HepG2 (cell line): ENCODE measurements around the gene SLC1A5. TPM values are rescaled to one million over a fixed set of nuclear protein-coding genes. Genes with fewer than 3 reads are reported as not detected.

Source experiments
- ATAC-seq: fragments of 200-7000 bp; cut with Tn5 transposase; 3 replicates; pipeline ENCODE4 v1.9.1; 2020; ENCODE audit warnings: mild to moderate bottlenecking, moderate library complexity
- BruUV-seq: library from RNA; stranded (reverse); fragments of 400-500 nt; replicated peaks from 2 replicates; lab custom pipeline; 2021; lab: Mats Ljungman, UMichigan
- CTCF ChIA-PET: fragments of 300-600 bp; formaldehyde crosslinking; extraction: SDS; loops from one replicate; lab custom pipeline; 2021; ENCODE audit warnings: low total read pairs, inconsistent platforms, low intra/inter-chr PET ratio; lab: Yijun Ruan, JAX
- POLR2A ChIA-PET: fragments of 350-600 bp; sonication (Branson Sonifier 250); formaldehyde crosslinking; loops from one replicate; lab custom pipeline; 2020; ENCODE audit warnings: antibody characterized with exemption, inconsistent platforms; lab: Yijun Ruan, JAX
- DNase-seq: peaks from one replicate; pipeline ENCODE4 v3.0.0-alpha.2; 2015; ENCODE audit warnings: low spot score
- FAIRE-seq: peaks from 3 replicates; lab custom pipeline; 2011; peaks lifted over from hg19 to GRCh38; lab: Jason Lieb, UNC
- H2AFZ ChIP-seq: one replicate; pipeline ENCODE4 v1.6.1; 2011; ENCODE audit warnings: low read length, inconsistent platforms
- H3K27ac ChIP-seq: fragments of 300-600 bp; 3 replicates; pipeline ENCODE4 v1.8.0; 2011; ENCODE audit warnings: mixed run types, mild to moderate bottlenecking, mixed read lengths, low read length, inconsistent platforms; ENCODE audit not compliant: insufficient read depth; ENCODE audit errors: extremely low read length
- H3K27me3 ChIP-seq, 2 experiments: fragments of 200-600 bp in 1 of 2; 2 replicates in 1 of 2; 3 replicates in 1 of 2; pipeline versions ENCODE4 v1.6.0 to v1.8.0; 2011; ENCODE audit warnings: low read length in 2 of 2, mild to moderate bottlenecking in 2 of 2, moderate library complexity in 2 of 2, inconsistent platforms in 1 of 2; ENCODE audit not compliant: insufficient read depth in 2 of 2, control insufficient read depth in 1 of 2
- H3K36me3 ChIP-seq, 2 experiments: fragments of 200-600 bp in 1 of 2; replicated peaks in 1 of 2; 2 replicates in 1 of 2; 3 replicates in 1 of 2; pipeline versions ENCODE4 v1.5.1 to v1.8.0; 2011; ENCODE audit warnings: low read length in 2 of 2, inconsistent platforms in 1 of 2; ENCODE audit not compliant: insufficient read depth in 2 of 2, control insufficient read depth in 1 of 2
- H3K4me1 ChIP-seq: 2 replicates; pipeline ENCODE4 v1.5.1; 2012; ENCODE audit warnings: low read length, inconsistent platforms; ENCODE audit not compliant: insufficient read depth
- H3K4me2 ChIP-seq: 2 replicates; pipeline ENCODE4 v1.6.0; 2011; ENCODE audit warnings: low read depth, low read length, inconsistent platforms
- H3K4me3 ChIP-seq, 3 experiments: fragments of 200-600 bp in 1 of 3; sonication (generic), shearing (Covaris generic) in 1 of 3; replicated peaks in 1 of 3; 2 replicates each; pipeline ENCODE4 v1.5.1; 2011 to 2016; ENCODE audit warnings: low read length in 3 of 3, inconsistent platforms in 2 of 3, low read depth in 2 of 3, mild to moderate bottlenecking in 2 of 3, control low read depth in 1 of 3, mixed read lengths in 1 of 3; ENCODE audit not compliant: insufficient read depth in 1 of 3
- H3K79me2 ChIP-seq: one replicate; pipeline ENCODE4 v1.6.1; 2011; ENCODE audit warnings: low read length, inconsistent platforms; ENCODE audit not compliant: insufficient read depth
- H3K9ac ChIP-seq: 2 replicates; pipeline ENCODE4 v1.6.0; 2011; ENCODE audit warnings: mild to moderate bottlenecking, low read depth, low read length, inconsistent platforms; ENCODE audit not compliant: insufficient read depth
- H3K9me3 ChIP-seq: 2 replicates; pipeline ENCODE4 v1.5.1; 2012; ENCODE audit warnings: mild to moderate bottlenecking, low read length
- H4K20me1 ChIP-seq: 2 replicates; pipeline ENCODE4 v1.6.0; 2011; ENCODE audit warnings: inconsistent platforms, mild to moderate bottlenecking, low read length, moderate library complexity; ENCODE audit not compliant: insufficient read depth
- GPN1 ChIP-seq: sonication (generic); formaldehyde crosslinking; IDR thresholded peaks from 2 replicates; pipeline ENCODE4 v1.5.1; 2020; ENCODE audit warnings: missing genetic modification reagents, borderline replicate concordance
- HOXA9 ChIP-seq: sonication (generic); formaldehyde crosslinking; IDR thresholded peaks from 2 replicates; pipeline ENCODE4 v1.8.1; 2022; ENCODE audit warnings: missing genetic modification reagents, mild to moderate bottlenecking, moderate library complexity, borderline replicate concordance
- ISL2 ChIP-seq: sonication (generic); formaldehyde crosslinking; IDR thresholded peaks from 2 replicates; pipeline ENCODE4 v1.5.0; 2020; ENCODE audit warnings: missing genetic modification reagents
- KDM6A ChIP-seq: IDR thresholded peaks from 2 replicates; pipeline ENCODE4 v1.6.1; 2016; ENCODE audit warnings: low read depth
- KMT2A ChIP-seq: sonication (generic); formaldehyde crosslinking; IDR thresholded peaks from 2 replicates; pipeline ENCODE4 v1.4.0; 2020; ENCODE audit warnings: missing genetic modification reagents
- NCOA5 ChIP-seq: sonication (generic); formaldehyde crosslinking; IDR thresholded peaks from 2 replicates; pipeline ENCODE4 v1.4.0; 2020; ENCODE audit warnings: missing genetic modification reagents
- RFX5 ChIP-seq: IDR thresholded peaks from 2 replicates; pipeline ENCODE4 v1.6.1; 2011; ENCODE audit warnings: low read depth, low read length, improper control_type of control experiment
- RFXAP ChIP-seq: sonication (generic); formaldehyde crosslinking; IDR thresholded peaks from 2 replicates; pipeline ENCODE4 v1.4.0; 2020; ENCODE audit warnings: missing genetic modification reagents, borderline replicate concordance
- TEF ChIP-seq: sonication (generic); formaldehyde crosslinking; IDR thresholded peaks from 2 replicates; pipeline ENCODE4 v1.5.0; 2020; ENCODE audit warnings: missing genetic modification reagents
- ZBTB46 ChIP-seq: sonication (generic); formaldehyde crosslinking; IDR thresholded peaks from 2 replicates; pipeline ENCODE4 v1.4.0; 2020; ENCODE audit warnings: mild to moderate bottlenecking, missing genetic modification reagents, borderline replicate concordance
- ZMAT3 ChIP-seq: sonication (generic); formaldehyde crosslinking; conservative IDR thresholded peaks from 2 replicates; pipeline ENCODE4 v1.7.0; 2021; ENCODE audit warnings: missing genetic modification reagents
- ZNF138 ChIP-seq: sonication (generic); formaldehyde crosslinking; IDR thresholded peaks from 2 replicates; pipeline ENCODE4 v1.5.0; 2020; ENCODE audit warnings: mild to moderate bottlenecking, low read depth, missing genetic modification reagents
- ZNF326 ChIP-seq: sonication (generic); formaldehyde crosslinking; IDR thresholded peaks from 2 replicates; pipeline ENCODE4 v1.4.0; 2020; ENCODE audit warnings: missing genetic modification reagents, borderline replicate concordance
- ZNF691 ChIP-seq: sonication (generic); formaldehyde crosslinking; IDR thresholded peaks from 2 replicates; pipeline ENCODE4 v1.4.0; 2020; ENCODE audit warnings: missing genetic modification reagents, low read depth, mild to moderate bottlenecking, borderline replicate concordance
- ZNF75D ChIP-seq: sonication (generic); formaldehyde crosslinking; IDR thresholded peaks from 2 replicates; pipeline ENCODE4 v1.8.1; 2023; ENCODE audit warnings: missing genetic modification reagents, mild to moderate bottlenecking, borderline replicate concordance
- ZNF792 ChIP-seq: IDR thresholded peaks from 2 replicates; pipeline ENCODE4 v1.6.1; 2016
- WGBS: methylation state at CpG from one replicate; pipeline ENCODE4 v1.1.6; 2017; ENCODE audit warnings: low lambda C conversion rate; 5-methylcytosine and 5-hydroxymethylcytosine counted together
- in situ Hi-C: cut with HindIII; loops from 2 replicates; pipeline ENCODE4 v1.10.0; 2017; ENCODE audit warnings: low pct_unique_long_range_greater_than_20kb; ENCODE audit not compliant: extremely low pct_ligation_motif_present
- intact Hi-C: fragments of 100-400 bp; cut with micrococcal nuclease; formaldehyde crosslinking; loops from one replicate; pipeline ENCODE4 v1.10.0; 2022; ENCODE audit not compliant: unreplicated experiment
- polyA plus RNA-seq, 8 experiments: library from polyadenylated mRNA; depleted of rRNA in 3 of 8; stranded (reverse) in 7 of 8; unstranded in 1 of 8; fragments of >200 nt; fragmentation: Illumina TruSeq in 4 of 8; extraction: Trizol in 4 of 8; gene quantifications; 2 replicates each; pipeline versions ENCODE4 v1.2.1 to v1.2.3, GENCODE V29; 2011 to 2016; ENCODE audit warnings: low read depth in 4 of 8, missing spikeins in 1 of 8, mixed read lengths in 1 of 8; ENCODE audit not compliant: insufficient read depth in 1 of 8
- total RNA-seq, 5 experiments: library from RNA; depleted of rRNA; stranded (reverse); fragments of >200 nt; fragmentation: Illumina TruSeq; extraction: Trizol; gene quantifications; 2 replicates each; pipeline ENCODE4 v1.2.3, GENCODE V29; 2016; ENCODE audit warnings: low read depth in 1 of 5

Gene SLC1A5
- total and polyA plus RNA-seq, 2 of the 13 experiments (the other 11 are each of a cell fraction or from before 2014, with no cell fraction given) = 120 to 159 TPM

GRCh38 chr19:46737298-46737654, 51.1 kb downstream of the SLC1A5 start:
- FAIRE-seq = no peak
- no peak overlapping the region for H2AFZ ChIP-seq
- no TSS peak for BruUV-seq
- H3K9me3 ChIP-seq = no peaks in the 10 kb centered on the region
- intact Hi-C loops = no loop called here
- DNase-seq = no peak
- CTCF ChIA-PET = no interaction called here
- H3K36me3 ChIP-seq = peaks cover 41 to 72% of the 10 kb centered on the region in 2 experiments
- no peak overlapping the region for H3K27ac ChIP-seq
- no peaks in the 10 kb centered on the region for H3K4me1 ChIP-seq
- H3K27me3 ChIP-seq = no peaks in the 10 kb centered on the region
- TF ChIP-seq ZMAT3 (CRISPR knock-in tag) = no peak
- TF ChIP-seq ZNF75D (CRISPR knock-in tag) = no peak
- no peak for TF ChIP-seq ZBTB46
- TF ChIP-seq RFXAP = no peak
- TF ChIP-seq ZNF691 = no peak
- TF ChIP-seq ZNF138 (CRISPR knock-in tag) = no peak
- TF ChIP-seq ZNF792 (CRISPR knock-in tag) = no peak
- TF ChIP-seq GPN1 (CRISPR knock-in tag) = no peak
- no peak for TF ChIP-seq ISL2 (CRISPR knock-in tag)
- TF ChIP-seq TEF = no peak
- TF ChIP-seq ZNF326 (CRISPR knock-in tag) = no peak
- no peak for TF ChIP-seq KMT2A
- no peak for TF ChIP-seq KDM6A
- no peak for TF ChIP-seq RFX5
- no peak for TF ChIP-seq HOXA9 (CRISPR knock-in tag)
- TF ChIP-seq NCOA5 = no peak
- TF ChIP-seq, all 625 proteins: peak for 0
- 91% methylated on average over 7 of the region's 7 CpGs for WGBS
- ATAC-seq = no peak
- H4K20me1 ChIP-seq = peaks cover 23% of the 10 kb centered on the region; the same call in 1 of the 2 replicates
- H3K4me3 ChIP-seq = no peak overlapping the region
- H3K9ac ChIP-seq = no peak overlapping the region
- H3K79me2 ChIP-seq = peaks cover 42% of the 10 kb centered on the region
- POLR2A ChIA-PET = interaction anchor here (1.3 kb wide), 1 partner anchor 9 kb away, joined by 3 read pairs; no protein-coding TSS in a partner anchor
- H3K4me2 ChIP-seq = no peak overlapping the region
- in situ Hi-C loops = no loop called here
